Measurements from ENCODE around the gene NUDT8.

DNA sequence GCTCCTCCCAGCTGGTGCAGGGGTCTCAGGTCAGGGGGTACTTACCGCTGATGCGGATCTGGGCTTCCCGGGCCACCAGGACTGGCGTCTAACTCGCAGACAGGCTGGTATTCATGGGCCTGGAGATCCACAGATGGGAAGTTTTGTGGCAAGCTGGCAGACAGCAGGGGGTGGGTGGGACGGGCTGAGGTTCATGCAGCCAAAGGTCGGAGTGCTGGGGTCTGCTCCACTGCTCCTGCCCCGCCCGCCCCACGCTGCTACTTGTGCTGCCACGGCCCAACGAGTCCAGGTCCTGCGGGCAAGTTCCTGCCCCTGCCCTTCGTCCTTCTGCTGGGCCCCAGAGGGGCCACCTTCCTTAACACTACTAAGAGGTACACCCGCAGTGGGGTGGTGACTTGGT is 17.7 kb upstream of the NUDT8 start:
- TF ChIP-seq, protein P1, sequence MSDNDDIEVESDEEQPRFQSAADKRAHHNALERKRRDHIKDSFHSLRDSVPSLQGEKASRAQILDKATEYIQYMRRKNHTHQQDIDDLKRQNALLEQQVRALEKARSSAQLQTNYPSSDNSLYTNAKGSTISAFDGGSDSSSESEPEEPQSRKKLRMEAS (IDR thresholded peaks at IDR 0.05) = no peak
- no peak for TF ChIP-seq CEBPB (IDR thresholded peaks at IDR 0.05)
- TF ChIP-seq TCF12 (IDR thresholded peaks at IDR 0.05; ENCODE audit: low read depth) = no peak
- TF ChIP-seq EP300 (IDR thresholded peaks at IDR 0.05; ENCODE audit: borderline replicate concordance) = no peak
- TF ChIP-seq FOXM1 (IDR thresholded peaks at IDR 0.05; ENCODE audit: borderline replicate concordance, low read depth) = no peak
- no peak for TF ChIP-seq EGR1 (IDR thresholded peaks at IDR 0.05)
